Bronchial epithelial cell (primary cell): ENCODE measurements around the gene SYT2. TPM values are rescaled to one million over a fixed set of nuclear protein-coding genes. Genes with fewer than 3 reads are reported as not detected.

Experiments used
- DNase-seq: peaks from one replicate; pipeline ENCODE4 v3.0.0-alpha.2; 2010; ENCODE audit warnings: low read depth
- FAIRE-seq: peaks from 2 replicates; lab custom pipeline; 2011; peaks lifted over from hg19 to GRCh38; lab: Jason Lieb, UNC
- H3K27me3 ChIP-seq: 2 replicates; pipeline ENCODE4 v1.5.1; 2011; ENCODE audit warnings: low read length; ENCODE audit not compliant: control insufficient read depth, insufficient read depth
- H3K36me3 ChIP-seq: 2 replicates; pipeline ENCODE4 v1.5.1; 2011; ENCODE audit warnings: low read length; ENCODE audit not compliant: control insufficient read depth, insufficient read depth
- H3K4me3 ChIP-seq: 2 replicates; pipeline ENCODE4 v1.5.1; 2011; ENCODE audit warnings: mild to moderate bottlenecking, low read depth, low read length, control low read depth
- total RNA-seq: library from RNA; depleted of rRNA; stranded (reverse); fragments of >200 nt; gene quantifications from 2 replicates; pipeline ENCODE4 v1.2.1, GENCODE V29; 2014
- TF ChIP-seq, protein P1 (sequence below): IDR thresholded peaks from 2 replicates; pipeline ENCODE4 v1.5.1; 2011; ENCODE audit warnings: mild to moderate bottlenecking, moderate library complexity, low read length, control low read depth, inconsistent platforms; ENCODE audit not compliant: insufficient read depth, severe bottlenecking

The SYT2 gene
- total RNA-seq, 1 donor from 2014 or later = under 0.01 TPM

DNA sequence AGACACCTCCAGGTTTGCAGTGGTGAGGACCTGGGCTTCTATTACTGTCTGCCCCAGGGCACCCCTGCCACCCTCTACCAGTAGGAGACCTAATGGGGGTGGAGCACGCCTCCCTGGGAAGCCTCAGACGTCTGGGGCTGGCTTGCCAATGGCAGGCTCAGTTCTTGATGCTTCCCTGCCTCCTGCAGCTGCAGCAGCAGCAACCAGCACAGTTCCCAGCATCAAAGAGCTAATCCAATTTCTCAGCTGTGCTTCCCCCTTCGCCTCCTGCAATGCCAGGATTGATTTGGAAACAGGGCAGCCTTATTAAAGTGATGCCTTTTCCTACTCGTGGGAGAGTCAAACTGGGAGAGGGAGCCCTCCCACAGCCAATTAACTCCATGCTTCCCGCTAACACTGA is 8.2 kb downstream of the SYT2 start:
- FAIRE-seq = no peak
- no peaks in the 10 kb centered on the region for H3K36me3 ChIP-seq
- H3K4me3 ChIP-seq = no peak overlapping the region
- peaks cover 22% of the 10 kb centered on the region for H3K27me3 ChIP-seq
- DNase-seq = no peak
- TF ChIP-seq, protein P1, sequence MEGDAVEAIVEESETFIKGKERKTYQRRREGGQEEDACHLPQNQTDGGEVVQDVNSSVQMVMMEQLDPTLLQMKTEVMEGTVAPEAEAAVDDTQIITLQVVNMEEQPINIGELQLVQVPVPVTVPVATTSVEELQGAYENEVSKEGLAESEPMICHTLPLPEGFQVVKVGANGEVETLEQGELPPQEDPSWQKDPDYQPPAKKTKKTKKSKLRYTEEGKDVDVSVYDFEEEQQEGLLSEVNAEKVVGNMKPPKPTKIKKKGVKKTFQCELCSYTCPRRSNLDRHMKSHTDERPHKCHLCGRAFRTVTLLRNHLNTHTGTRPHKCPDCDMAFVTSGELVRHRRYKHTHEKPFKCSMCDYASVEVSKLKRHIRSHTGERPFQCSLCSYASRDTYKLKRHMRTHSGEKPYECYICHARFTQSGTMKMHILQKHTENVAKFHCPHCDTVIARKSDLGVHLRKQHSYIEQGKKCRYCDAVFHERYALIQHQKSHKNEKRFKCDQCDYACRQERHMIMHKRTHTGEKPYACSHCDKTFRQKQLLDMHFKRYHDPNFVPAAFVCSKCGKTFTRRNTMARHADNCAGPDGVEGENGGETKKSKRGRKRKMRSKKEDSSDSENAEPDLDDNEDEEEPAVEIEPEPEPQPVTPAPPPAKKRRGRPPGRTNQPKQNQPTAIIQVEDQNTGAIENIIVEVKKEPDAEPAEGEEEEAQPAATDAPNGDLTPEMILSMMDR = no peak

DNA sequence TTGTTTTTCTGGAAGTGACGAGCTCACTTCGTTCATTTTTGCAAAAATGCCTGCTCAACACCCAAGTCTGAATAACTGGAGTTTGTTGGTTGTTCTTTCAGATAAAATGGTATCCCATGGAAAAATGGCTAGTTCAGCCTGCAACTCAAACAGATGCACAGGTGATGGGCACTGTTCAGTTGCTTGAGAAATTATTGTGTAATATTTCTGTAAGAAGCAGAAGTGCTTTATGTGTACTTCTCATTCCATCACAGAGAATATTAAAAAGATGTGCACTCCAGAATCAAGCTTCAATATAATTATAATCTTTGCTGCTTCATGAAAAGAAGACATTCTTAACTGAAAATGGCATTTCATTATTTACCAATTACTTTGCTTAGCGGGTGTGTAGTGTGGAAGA is 9.1 kb downstream of the SYT2 start:
- TF ChIP-seq, protein P1 = no peak
- Histone ChIP-seq H3K36me3 (no peaks in the 10 kb centered on the region), H3K27me3 (peaks cover 22% of the 10 kb centered on the region), H3K4me3 (no peak overlapping the region)
- DNase-seq (no peak), FAIRE-seq (no peak)

DNA sequence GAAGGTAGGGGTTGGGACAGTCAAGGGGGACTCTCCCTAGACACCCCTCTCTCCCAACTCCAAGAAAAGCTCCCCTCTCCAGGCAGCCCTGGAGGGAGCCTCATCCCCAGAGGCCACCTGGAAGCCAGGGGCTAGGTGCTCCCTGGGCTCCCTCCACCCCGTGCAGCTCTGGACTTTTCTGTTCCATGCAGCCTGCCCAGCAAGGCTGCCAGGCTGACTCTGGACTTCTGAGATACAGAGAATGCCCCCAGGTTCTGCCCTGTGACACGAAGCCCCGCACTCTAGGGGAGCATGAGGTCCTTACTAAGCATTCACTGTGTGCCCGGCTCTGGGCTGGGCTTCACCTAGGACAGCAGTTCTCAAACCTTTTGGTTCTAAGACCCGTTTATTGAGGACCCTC is 10.2 kb downstream of the SYT2 start:
- FAIRE-seq = no peak
- no peak for DNase-seq
- TF ChIP-seq, protein P1 = no peak
- no peak overlapping the region for H3K4me3 ChIP-seq
- no peaks in the 10 kb centered on the region for H3K36me3 ChIP-seq
- peaks cover 24% of the 10 kb centered on the region for H3K27me3 ChIP-seq

DNA sequence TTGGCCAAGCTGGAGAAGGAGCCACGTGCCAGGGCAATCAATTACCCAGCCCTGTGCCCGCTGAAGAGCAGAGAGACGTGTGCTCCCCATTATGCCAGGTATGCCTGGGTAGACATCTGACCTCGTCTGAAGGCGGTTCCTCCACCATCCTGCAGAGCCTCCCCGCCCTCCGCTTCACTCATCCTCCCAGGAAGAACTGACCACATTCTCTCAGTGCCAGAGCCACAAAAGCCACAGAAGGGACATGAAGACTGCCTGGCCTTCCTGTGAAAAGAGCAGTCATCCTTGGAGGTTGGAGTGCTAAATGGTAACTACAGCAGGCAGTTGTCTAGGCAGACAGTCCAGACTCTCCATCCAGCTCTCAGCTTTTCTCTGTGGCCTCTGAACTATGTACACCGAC is 12.0 kb downstream of the SYT2 start:
- TF ChIP-seq, protein P1 = no peak
- no peak overlapping the region for H3K4me3 ChIP-seq
- FAIRE-seq = no peak
- H3K27me3 ChIP-seq = peaks cover 18% of the 10 kb centered on the region
- DNase-seq = no peak
- H3K36me3 ChIP-seq = no peaks in the 10 kb centered on the region

DNA sequence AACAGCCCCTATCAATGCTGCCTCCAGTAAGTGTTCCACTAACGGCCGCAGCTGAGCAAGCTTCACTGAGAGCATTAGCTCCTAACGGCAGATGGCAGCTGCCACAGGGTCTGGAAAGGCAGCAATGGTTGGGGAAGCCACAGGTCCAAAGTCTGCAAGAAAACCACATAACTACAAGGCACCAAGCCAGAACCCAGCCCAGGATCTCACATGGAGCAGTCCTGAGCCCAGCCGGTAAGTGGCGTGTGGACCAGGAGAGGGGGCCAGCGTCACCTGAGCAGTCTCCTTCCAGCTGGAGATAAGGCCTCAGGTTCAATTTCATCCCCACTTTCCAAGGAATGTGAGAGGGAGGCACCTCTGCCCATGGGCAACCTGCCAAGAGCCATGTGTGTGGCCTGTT is 13.2 kb downstream of the SYT2 start:
- peaks cover 18% of the 10 kb centered on the region for H3K27me3 ChIP-seq
- no peak overlapping the region for H3K4me3 ChIP-seq
- FAIRE-seq (no peak), DNase-seq (no peak)
- TF ChIP-seq, protein P1 = no peak
- H3K36me3 ChIP-seq = no peaks in the 10 kb centered on the region

DNA sequence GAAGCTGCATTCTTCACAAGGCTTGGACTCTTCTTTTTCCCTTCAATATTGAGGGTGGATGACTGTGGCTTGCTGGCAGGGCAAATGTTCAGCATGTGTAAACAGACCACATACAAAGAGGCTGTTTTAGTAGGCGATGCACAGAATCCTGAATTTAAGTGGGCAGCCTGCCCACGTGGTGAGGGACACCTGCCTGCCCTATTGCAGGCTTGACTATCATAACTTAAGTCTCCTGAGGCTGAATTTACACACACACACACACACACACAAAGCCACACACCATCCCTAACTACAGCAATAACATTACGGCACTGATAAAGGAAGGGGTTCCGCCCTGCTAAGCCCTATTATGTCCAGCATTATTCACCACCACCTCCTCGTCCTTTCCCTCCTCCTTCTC is 15.9 kb downstream of the SYT2 start:
- FAIRE-seq (peak; percentile 58), DNase-seq (no peak)
- Histone ChIP-seq H3K36me3 (no peaks in the 10 kb centered on the region), H3K4me3 (no peak overlapping the region), H3K27me3 (peaks cover 13% of the 10 kb centered on the region)
- TF ChIP-seq, protein P1 = no peak
